H54 (cell line): ENCODE measurements around the gene HOXA4.

Experiments used
- DNase-seq: peaks from one replicate; pipeline ENCODE4 v3.0.0; 2011; ENCODE audit warnings: low spot score, mixed read lengths; ENCODE audit not compliant: insufficient read length
- FAIRE-seq: peaks from 3 replicates; lab custom pipeline; 2011; peaks lifted over from hg19 to GRCh38; lab: Jason Lieb, UNC
- POLR2A ChIP-seq: IDR thresholded peaks from 2 replicates; pipeline ENCODE4 v1.6.1; 2011; ENCODE audit warnings: low read depth, mild to moderate bottlenecking, low read length

Gene HOXA4

DNA sequence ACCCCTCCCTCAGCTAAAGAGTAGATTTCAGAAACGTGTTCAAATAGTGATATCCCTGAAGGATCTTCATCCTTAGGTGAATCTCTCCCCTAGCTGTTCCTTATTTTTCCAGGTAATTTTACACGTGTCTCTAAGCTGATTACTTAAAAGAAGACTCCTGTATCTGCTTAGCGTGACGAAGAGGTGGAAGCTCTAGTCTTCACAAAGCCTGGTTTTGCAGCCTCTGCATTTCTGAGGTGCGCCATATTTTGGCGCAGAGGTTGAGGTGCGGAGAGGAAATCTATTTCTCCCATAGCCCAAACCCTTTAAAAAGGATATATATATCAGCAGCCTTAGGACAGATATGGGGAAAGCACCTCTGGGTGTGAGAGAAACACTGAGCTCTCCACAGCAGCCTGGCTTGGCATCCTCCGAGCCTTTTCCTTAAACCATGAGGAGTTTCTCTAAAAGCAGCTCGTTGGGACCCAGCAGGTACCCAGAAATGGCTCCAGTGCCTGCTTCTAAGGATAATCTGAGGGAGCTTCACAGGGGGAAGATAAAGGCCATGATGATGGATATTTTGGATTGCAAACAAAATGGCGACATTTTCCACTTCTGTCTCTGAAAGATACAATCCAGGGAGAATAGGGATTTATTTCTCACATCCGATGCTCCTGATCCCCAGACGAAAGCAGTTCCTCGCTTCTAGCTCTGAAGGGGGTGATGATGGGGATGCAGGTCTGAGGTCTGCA lies 25.1 kb downstream of the HOXA4 start:
- DNase-seq (no peak), FAIRE-seq (no peak)
- TF ChIP-seq POLR2A, result no peak

DNA sequence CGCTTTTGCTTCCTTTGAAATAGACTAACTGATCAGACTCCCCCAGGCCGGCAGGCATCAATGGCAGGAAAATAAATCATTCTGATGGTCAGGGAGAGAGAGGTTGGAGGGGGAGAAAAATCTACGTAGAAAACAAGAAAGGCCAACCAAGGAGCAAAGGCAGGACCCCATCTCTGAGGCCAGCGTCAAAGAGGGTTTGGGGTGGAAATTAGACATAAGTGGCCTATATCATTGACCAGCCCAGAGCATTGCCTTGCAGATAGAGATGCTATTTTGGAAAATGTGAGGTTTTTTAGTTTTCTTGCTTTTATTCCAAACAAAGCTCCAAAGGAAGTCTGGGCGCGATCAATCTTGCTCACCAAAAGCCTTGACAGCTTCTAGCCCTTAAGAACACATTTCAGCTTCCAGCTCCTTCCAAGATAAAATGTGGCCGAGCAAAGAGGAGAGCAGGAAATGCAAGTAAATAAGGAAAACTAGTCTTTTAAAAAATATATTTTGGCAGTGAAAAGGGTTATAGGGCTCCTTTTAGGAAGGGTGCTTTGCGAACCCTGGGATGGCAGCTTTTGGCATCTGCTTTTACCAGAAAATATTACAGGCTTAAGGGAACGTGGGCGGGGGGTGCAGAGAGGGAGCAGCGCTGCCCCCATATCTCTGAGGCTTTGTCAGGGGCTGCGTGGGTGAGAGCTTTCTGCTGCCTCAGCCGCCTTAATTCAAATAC lies 26.1 kb downstream of the HOXA4 start:
- TF ChIP-seq POLR2A, result no peak
- FAIRE-seq (no peak), DNase-seq (no peak)

DNA sequence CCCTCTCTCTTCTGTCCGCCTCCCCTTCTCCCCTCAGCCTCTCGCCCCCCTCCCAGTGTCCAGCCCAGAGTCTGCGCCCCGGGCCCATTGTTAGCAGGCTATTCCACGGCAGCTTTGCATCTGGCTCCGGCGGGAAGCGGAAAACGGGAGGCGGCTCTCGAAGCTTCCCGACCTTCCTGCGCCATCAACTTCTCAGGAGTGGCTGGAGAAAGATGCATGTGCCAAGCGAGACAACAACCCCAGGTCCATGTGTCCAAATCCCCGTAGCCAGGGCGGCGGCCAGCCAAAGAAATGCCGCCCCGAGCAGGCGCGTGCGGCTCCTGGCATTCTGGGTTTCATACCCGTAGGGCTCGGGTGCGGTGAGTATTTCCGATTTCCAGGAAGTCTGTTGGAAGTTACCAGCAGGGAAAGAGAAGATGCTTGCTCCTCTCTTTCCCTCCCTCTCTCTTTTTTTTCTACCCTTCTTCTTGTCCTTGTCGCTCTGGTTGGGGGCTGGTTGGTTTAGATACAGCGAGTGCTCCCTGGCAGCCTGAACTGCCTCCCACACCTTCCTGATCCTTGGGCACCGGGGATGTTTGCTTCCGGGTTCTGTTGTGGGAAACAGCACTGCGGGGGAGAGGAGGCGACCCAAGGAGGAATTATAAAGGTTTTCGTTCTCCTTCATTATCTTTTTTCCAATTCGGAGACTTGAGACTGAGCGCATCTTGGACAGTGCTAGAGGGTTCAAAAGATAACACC lies 26.9 kb downstream of the HOXA4 start:
- FAIRE-seq (no peak), DNase-seq (no peak)
- no peak for TF ChIP-seq POLR2A

DNA sequence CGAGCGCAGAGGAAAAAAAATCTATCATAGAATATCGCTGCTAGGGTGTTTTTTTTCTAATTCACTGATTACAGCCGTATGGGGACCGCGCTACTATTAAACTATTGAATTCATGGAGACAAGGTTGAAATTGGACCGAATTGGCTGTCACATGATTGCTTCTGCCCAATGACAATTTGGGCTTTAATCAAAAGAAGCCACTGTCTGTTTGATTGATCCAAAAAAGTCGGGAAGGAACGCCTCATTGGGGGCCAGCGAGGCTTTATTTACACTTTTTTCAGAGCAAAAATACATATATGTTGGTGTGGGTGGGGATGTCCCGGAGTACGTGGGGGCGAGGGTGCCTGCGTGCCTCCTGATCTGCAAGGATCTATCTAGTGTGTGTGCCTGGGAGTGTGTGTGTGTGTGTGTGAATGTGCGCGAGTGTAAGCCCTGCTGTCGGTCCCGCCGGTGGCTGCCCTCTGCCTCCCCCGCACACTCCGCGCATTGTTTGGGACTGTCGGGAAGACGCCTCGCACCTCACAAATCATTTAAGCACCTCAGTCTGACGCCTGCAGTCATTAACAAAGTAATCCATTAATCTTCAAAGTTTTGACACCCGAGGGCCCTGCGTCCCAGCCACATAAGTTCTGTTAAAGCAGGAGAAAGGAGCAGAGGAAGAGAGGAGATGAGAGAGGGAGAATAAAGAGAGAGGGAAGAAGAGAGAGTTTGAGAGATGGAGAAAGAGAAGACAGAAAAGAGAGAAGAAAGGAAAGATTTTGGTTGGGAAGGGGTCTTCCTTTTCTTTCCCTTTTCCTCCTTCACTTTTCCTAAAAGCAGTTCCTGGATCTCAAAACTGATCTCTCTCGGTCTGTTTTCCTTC lies 27.7 kb downstream of the HOXA4 start, which contains the start of gene HOXA2:
HOXA2 (minus strand) TSS at position 103 of the 862 bp plus-strand sequence. CDS start 183 bp downstream, outside the sequence.
- FAIRE-seq (no peak), DNase-seq (no peak)
- TF ChIP-seq POLR2A, result no peak

DNA sequence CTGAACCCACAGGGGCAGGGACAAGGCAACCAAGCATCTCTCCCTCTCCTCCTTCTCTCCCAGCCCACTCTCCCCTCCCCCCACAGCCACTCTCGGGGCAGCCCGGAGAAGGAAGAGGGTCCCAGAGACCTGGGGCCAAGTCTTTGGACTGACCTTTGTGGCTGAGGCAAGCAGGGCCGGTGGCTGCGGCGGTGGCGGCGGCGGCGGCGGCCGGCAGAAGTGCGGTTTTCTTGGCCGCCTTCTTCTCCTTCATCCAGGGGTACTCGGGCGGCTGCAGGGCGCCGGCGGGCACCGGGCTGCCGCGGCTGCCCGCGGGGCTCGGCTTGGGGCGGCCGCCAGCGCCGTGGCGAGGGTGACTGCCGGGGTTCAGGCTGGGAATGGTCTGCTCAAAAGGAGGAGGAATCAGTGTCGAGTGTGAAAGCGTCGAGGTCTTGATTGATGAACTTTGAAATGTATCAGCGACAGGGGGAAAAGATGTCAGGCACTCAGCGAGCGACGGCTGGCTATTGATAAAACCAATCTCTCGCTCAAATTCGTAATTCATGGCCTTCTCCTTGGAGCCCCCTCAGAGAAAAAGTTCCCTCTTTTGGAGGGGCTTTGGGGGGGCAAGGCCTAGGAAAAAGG lies 28.5 kb downstream of the HOXA4 start:
- DNase-seq (no peak), FAIRE-seq (no peak)
- TF ChIP-seq POLR2A, result no peak

DNA sequence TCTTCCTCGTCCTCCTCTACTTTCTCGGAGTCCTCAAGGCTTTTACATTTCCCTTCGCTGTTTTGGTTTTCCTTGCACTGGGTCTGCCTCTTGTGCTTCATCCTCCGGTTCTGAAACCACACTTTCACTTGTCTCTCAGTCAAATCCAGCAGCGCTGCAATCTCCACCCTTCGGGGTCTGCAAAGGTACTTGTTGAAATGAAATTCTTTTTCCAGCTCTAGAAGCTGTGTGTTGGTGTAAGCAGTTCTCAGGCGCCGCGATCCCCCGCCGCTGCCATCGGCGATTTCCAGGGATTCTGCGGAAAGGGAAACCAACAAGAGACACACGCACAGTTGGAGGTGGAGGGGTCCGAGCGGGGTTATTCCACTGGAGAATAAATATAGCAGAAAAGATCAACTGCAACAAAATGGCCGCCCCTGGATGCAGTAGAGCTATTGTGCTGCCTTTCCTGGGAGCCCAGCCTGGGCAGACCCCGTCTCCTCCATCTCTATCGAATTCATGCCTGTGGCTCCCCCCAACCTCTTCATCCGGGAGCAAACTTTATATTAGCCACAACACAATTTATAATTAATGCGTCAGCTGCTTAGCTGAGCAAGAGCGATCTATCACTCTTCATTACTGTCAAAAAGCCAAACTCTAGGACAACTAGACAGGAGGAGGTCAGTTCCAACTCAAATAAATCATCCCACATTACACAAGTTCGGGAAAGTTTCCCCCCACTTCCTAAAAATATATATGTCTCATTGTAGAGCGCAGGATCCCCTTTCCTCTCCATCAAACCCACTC lies 29.2 kb downstream of the HOXA4 start:
- no peak for TF ChIP-seq POLR2A

DNA sequence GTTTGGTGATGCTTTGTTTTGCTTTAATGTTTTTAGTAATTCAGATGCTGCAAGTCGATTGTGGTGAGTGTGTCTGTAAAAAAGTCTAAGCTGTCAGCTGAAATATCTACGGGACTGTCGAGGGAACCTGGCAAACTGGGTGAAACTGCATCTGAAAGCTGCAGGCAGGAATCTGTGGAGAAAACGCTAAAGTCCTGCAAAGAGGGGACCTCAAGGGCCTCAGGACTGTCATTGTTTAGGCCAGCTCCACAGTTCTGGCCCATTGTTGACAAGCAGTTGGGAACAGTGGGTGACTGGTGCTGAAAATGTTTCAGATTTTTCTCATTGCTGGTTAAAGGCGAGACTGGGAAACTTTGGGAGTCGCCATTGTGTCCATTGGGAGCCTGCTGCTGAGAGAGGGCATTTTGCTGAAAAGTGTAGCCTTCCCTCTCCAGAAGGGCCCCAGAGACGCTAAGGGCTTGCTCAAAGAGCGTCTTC lies 29.8 kb downstream of the HOXA4 start:
- TF ChIP-seq POLR2A, result no peak
- DNase-seq (no peak), FAIRE-seq (no peak)

More for the DNA sequence above, 29.2 kb downstream of the HOXA4 start:
- FAIRE-seq, result no peak
- no peak for DNase-seq

DNA sequence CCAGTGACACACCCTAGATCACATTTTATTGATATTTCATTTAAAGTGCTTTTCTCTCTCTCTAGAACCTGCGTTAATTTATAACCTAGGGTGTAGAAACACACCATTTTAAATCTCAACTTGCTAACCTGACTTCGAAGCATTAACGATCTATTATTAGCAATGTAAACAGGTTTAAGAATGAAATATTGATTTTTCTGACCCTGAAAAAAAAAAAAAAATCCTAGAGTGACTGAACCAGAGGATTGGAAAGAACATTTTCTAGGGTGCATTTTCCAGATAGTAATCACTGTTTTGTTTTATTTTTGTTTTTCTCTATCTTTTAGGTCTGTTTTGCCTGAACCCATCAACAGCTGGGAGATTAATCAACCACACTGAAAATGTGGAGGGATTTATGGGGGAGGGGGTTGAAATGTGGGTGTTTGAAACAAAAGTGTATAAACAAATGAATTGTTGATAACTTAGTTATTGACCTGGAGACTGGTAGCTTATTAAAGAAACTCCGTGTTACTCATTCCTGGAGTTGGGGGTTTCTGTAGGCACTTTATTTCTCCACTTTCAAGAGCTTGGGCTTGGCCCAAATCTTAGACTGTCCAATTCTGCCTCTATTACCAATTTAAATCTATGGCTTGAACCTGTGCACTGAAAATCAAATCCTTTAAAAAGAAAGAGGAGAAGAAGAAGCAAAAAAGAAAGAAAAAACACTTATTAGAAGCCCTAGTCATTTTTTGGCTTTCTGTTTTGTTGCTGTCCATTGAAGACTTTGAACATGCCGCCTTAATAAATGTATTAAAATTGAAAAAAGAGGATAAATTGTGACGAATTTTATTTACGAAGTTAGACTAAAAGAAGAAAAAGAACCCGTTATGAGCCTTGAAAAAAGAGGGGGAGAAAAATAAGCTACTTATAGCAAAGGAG lies 30.8 kb downstream of the HOXA4 start:
- TF ChIP-seq POLR2A, result no peak
- DNase-seq, result no peak
- no peak for FAIRE-seq

DNA sequence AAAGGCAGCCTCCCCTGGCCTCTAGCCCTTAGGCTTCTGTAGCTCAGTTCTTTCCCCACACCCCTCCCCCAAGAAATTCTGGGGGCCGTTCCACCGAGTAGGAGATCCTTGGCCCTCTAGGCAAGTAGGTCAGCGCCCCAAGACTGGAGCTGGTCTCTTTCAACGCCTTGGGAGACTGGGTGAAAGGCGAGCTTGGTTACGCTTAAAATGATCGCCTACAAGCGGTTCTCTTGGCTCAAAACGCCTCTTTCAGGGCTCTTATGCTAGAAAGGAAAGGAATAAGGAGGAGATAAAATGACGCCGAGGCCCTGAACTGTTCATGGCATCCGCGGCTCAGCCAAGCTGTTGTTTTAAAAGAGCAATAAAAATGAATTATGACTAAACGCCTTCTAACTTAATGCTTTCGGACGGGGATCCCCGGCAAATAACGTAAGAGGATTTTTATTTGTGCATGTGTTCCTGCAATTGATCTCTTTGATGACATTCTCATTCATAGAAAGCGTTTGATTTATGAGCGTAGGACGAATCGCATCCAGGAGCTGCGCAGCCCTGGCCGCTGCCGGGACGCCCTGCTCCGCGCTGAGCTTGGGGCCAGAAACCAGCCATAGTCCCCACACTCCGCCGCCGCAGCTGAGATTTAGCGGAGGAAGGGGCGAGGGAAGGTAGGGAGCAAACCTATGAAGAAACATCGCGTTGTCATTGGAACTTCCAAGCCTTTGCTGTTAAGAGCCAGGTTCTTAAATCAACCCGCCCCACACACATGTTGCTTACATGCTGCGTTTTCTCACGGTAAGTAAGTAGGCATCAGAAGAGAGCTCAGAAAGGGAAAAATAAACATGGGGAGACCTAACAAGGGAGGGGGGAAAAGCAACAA lies 31.7 kb downstream of the HOXA4 start:
- no peak for FAIRE-seq
- no peak for DNase-seq
- TF ChIP-seq POLR2A, result no peak
